HepG2 (cell line): ENCODE data around the gene ADGRV1. TPM values are rescaled to one million over a fixed set of nuclear protein-coding genes. Genes with fewer than 3 reads are reported as not detected.

Source experiments
- ATAC-seq: fragments of 200-7000 bp; cut with Tn5 transposase; 3 replicates; pipeline ENCODE4 v1.9.1; 2020; ENCODE audit warnings: mild to moderate bottlenecking, moderate library complexity
- BruUV-seq: library from RNA; stranded (reverse); fragments of 400-500 nt; replicated peaks from 2 replicates; lab custom pipeline; 2021; lab: Mats Ljungman, UMichigan
- CTCF ChIA-PET: fragments of 300-600 bp; formaldehyde crosslinking; extraction: SDS; loops from one replicate; lab custom pipeline; 2021; ENCODE audit warnings: low total read pairs, inconsistent platforms, low intra/inter-chr PET ratio; lab: Yijun Ruan, JAX
- POLR2A ChIA-PET: fragments of 350-600 bp; sonication (Branson Sonifier 250); formaldehyde crosslinking; loops from one replicate; lab custom pipeline; 2020; ENCODE audit warnings: antibody characterized with exemption, inconsistent platforms; lab: Yijun Ruan, JAX
- DNase-seq: peaks from one replicate; pipeline ENCODE4 v3.0.0-alpha.2; 2015; ENCODE audit warnings: low spot score
- FAIRE-seq: peaks from 3 replicates; lab custom pipeline; 2011; peaks lifted over from hg19 to GRCh38; lab: Jason Lieb, UNC
- H2AFZ ChIP-seq: one replicate; pipeline ENCODE4 v1.6.1; 2011; ENCODE audit warnings: low read length, inconsistent platforms
- H3K27ac ChIP-seq: fragments of 300-600 bp; 3 replicates; pipeline ENCODE4 v1.8.0; 2011; ENCODE audit warnings: mixed run types, mild to moderate bottlenecking, mixed read lengths, low read length, inconsistent platforms; ENCODE audit not compliant: insufficient read depth; ENCODE audit errors: extremely low read length
- H3K27me3 ChIP-seq, 2 experiments: fragments of 200-600 bp in 1 of 2; 2 replicates in 1 of 2; 3 replicates in 1 of 2; pipeline versions ENCODE4 v1.6.0 to v1.8.0; 2011; ENCODE audit warnings: low read length in 2 of 2, mild to moderate bottlenecking in 2 of 2, moderate library complexity in 2 of 2, inconsistent platforms in 1 of 2; ENCODE audit not compliant: insufficient read depth in 2 of 2, control insufficient read depth in 1 of 2
- H3K36me3 ChIP-seq, 2 experiments: fragments of 200-600 bp in 1 of 2; replicated peaks in 1 of 2; 2 replicates in 1 of 2; 3 replicates in 1 of 2; pipeline versions ENCODE4 v1.5.1 to v1.8.0; 2011; ENCODE audit warnings: low read length in 2 of 2, inconsistent platforms in 1 of 2; ENCODE audit not compliant: insufficient read depth in 2 of 2, control insufficient read depth in 1 of 2
- H3K4me1 ChIP-seq: 2 replicates; pipeline ENCODE4 v1.5.1; 2012; ENCODE audit warnings: low read length, inconsistent platforms; ENCODE audit not compliant: insufficient read depth
- H3K4me2 ChIP-seq: 2 replicates; pipeline ENCODE4 v1.6.0; 2011; ENCODE audit warnings: low read depth, low read length, inconsistent platforms
- H3K4me3 ChIP-seq, 3 experiments: fragments of 200-600 bp in 1 of 3; sonication (generic), shearing (Covaris generic) in 1 of 3; replicated peaks in 1 of 3; 2 replicates each; pipeline ENCODE4 v1.5.1; 2011 to 2016; ENCODE audit warnings: low read length in 3 of 3, inconsistent platforms in 2 of 3, low read depth in 2 of 3, mild to moderate bottlenecking in 2 of 3, control low read depth in 1 of 3, mixed read lengths in 1 of 3; ENCODE audit not compliant: insufficient read depth in 1 of 3
- H3K79me2 ChIP-seq: one replicate; pipeline ENCODE4 v1.6.1; 2011; ENCODE audit warnings: low read length, inconsistent platforms; ENCODE audit not compliant: insufficient read depth
- H3K9ac ChIP-seq: 2 replicates; pipeline ENCODE4 v1.6.0; 2011; ENCODE audit warnings: mild to moderate bottlenecking, low read depth, low read length, inconsistent platforms; ENCODE audit not compliant: insufficient read depth
- H3K9me3 ChIP-seq: 2 replicates; pipeline ENCODE4 v1.5.1; 2012; ENCODE audit warnings: mild to moderate bottlenecking, low read length
- H4K20me1 ChIP-seq: 2 replicates; pipeline ENCODE4 v1.6.0; 2011; ENCODE audit warnings: inconsistent platforms, mild to moderate bottlenecking, low read length, moderate library complexity; ENCODE audit not compliant: insufficient read depth
- AGO1 ChIP-seq: fragments of 200-400 bp; formaldehyde crosslinking; IDR thresholded peaks from 2 replicates; pipeline ENCODE4 v1.6.1; 2017; ENCODE audit warnings: mild to moderate bottlenecking, low read depth, low read length, moderate library complexity; ENCODE audit not compliant: poor library complexity, severe bottlenecking
- CENPBD1 ChIP-seq: sonication (generic); formaldehyde crosslinking; IDR thresholded peaks from 2 replicates; pipeline ENCODE4 v1.8.0; 2022; ENCODE audit warnings: missing genetic modification reagents, low read depth, mild to moderate bottlenecking, borderline replicate concordance
- MAFF ChIP-seq: IDR thresholded peaks from 2 replicates; pipeline ENCODE4 v1.6.1; 2011; ENCODE audit warnings: low read depth, low read length, improper control_type of control experiment
- MBD4 ChIP-seq: IDR thresholded peaks from 2 replicates; pipeline ENCODE4 v1.6.1; 2012; ENCODE audit warnings: low read length, inconsistent platforms, borderline replicate concordance
- MEF2D ChIP-seq: sonication (generic); formaldehyde crosslinking; IDR thresholded peaks from 2 replicates; pipeline ENCODE4 v1.5.1; 2020; ENCODE audit warnings: mild to moderate bottlenecking, missing genetic modification reagents
- MEIS1 ChIP-seq: sonication (generic); formaldehyde crosslinking; IDR thresholded peaks from 2 replicates; pipeline ENCODE4 v1.9.0; 2021; ENCODE audit warnings: mild to moderate bottlenecking, missing genetic modification reagents, moderate library complexity, borderline replicate concordance
- MIER3 ChIP-seq: IDR thresholded peaks from 2 replicates; pipeline ENCODE4 v1.6.1; 2016; ENCODE audit warnings: missing compliant biosample characterization, borderline replicate concordance
- NR3C1 ChIP-seq: sonication (generic); formaldehyde crosslinking; IDR thresholded peaks from 2 replicates; pipeline ENCODE4 v1.4.0; 2020; ENCODE audit warnings: missing genetic modification reagents
- SATB2 ChIP-seq: sonication (generic); formaldehyde crosslinking; IDR thresholded peaks from 2 replicates; pipeline ENCODE4 v1.5.0; 2020; ENCODE audit warnings: missing genetic modification reagents
- TERF1 ChIP-seq: sonication (generic); formaldehyde crosslinking; IDR thresholded peaks from 2 replicates; pipeline ENCODE4 v1.8.0; 2022; ENCODE audit warnings: mild to moderate bottlenecking, missing genetic modification reagents, moderate library complexity
- ZNF547 ChIP-seq: sonication (generic); formaldehyde crosslinking; IDR thresholded peaks from 2 replicates; pipeline ENCODE4 v1.5.1; 2020; ENCODE audit warnings: mild to moderate bottlenecking, missing genetic modification reagents
- ZNF598 ChIP-seq: sonication (generic); formaldehyde crosslinking; IDR thresholded peaks from 2 replicates; pipeline ENCODE4 v1.5.1; 2020; ENCODE audit warnings: mild to moderate bottlenecking, missing genetic modification reagents, borderline replicate concordance
- WGBS: methylation state at CpG from one replicate; pipeline ENCODE4 v1.1.6; 2017; ENCODE audit warnings: low lambda C conversion rate; 5-methylcytosine and 5-hydroxymethylcytosine counted together
- in situ Hi-C: cut with HindIII; loops from 2 replicates; pipeline ENCODE4 v1.10.0; 2017; ENCODE audit warnings: low pct_unique_long_range_greater_than_20kb; ENCODE audit not compliant: extremely low pct_ligation_motif_present
- intact Hi-C: fragments of 100-400 bp; cut with micrococcal nuclease; formaldehyde crosslinking; loops from one replicate; pipeline ENCODE4 v1.10.0; 2022; ENCODE audit not compliant: unreplicated experiment
- polyA plus RNA-seq, 8 experiments: library from polyadenylated mRNA; depleted of rRNA in 3 of 8; stranded (reverse) in 7 of 8; unstranded in 1 of 8; fragments of >200 nt; fragmentation: Illumina TruSeq in 4 of 8; extraction: Trizol in 4 of 8; gene quantifications; 2 replicates each; pipeline versions ENCODE4 v1.2.1 to v1.2.3, GENCODE V29; 2011 to 2016; ENCODE audit warnings: low read depth in 4 of 8, missing spikeins in 1 of 8, mixed read lengths in 1 of 8; ENCODE audit not compliant: insufficient read depth in 1 of 8
- total RNA-seq, 5 experiments: library from RNA; depleted of rRNA; stranded (reverse); fragments of >200 nt; fragmentation: Illumina TruSeq; extraction: Trizol; gene quantifications; 2 replicates each; pipeline ENCODE4 v1.2.3, GENCODE V29; 2016; ENCODE audit warnings: low read depth in 1 of 5
- TF ChIP-seq, protein P1 (sequence below): sonication (generic); formaldehyde crosslinking; IDR thresholded peaks from 2 replicates; pipeline ENCODE4 v1.4.0; 2020; ENCODE audit warnings: mild to moderate bottlenecking, missing genetic modification reagents

Gene ADGRV1
- total and polyA plus RNA-seq, 2 of the 13 experiments (the other 11 are each of a cell fraction or from before 2014, with no cell fraction given) = 1.7 to 3.9 TPM

- TF ChIP-seq, protein P1, sequence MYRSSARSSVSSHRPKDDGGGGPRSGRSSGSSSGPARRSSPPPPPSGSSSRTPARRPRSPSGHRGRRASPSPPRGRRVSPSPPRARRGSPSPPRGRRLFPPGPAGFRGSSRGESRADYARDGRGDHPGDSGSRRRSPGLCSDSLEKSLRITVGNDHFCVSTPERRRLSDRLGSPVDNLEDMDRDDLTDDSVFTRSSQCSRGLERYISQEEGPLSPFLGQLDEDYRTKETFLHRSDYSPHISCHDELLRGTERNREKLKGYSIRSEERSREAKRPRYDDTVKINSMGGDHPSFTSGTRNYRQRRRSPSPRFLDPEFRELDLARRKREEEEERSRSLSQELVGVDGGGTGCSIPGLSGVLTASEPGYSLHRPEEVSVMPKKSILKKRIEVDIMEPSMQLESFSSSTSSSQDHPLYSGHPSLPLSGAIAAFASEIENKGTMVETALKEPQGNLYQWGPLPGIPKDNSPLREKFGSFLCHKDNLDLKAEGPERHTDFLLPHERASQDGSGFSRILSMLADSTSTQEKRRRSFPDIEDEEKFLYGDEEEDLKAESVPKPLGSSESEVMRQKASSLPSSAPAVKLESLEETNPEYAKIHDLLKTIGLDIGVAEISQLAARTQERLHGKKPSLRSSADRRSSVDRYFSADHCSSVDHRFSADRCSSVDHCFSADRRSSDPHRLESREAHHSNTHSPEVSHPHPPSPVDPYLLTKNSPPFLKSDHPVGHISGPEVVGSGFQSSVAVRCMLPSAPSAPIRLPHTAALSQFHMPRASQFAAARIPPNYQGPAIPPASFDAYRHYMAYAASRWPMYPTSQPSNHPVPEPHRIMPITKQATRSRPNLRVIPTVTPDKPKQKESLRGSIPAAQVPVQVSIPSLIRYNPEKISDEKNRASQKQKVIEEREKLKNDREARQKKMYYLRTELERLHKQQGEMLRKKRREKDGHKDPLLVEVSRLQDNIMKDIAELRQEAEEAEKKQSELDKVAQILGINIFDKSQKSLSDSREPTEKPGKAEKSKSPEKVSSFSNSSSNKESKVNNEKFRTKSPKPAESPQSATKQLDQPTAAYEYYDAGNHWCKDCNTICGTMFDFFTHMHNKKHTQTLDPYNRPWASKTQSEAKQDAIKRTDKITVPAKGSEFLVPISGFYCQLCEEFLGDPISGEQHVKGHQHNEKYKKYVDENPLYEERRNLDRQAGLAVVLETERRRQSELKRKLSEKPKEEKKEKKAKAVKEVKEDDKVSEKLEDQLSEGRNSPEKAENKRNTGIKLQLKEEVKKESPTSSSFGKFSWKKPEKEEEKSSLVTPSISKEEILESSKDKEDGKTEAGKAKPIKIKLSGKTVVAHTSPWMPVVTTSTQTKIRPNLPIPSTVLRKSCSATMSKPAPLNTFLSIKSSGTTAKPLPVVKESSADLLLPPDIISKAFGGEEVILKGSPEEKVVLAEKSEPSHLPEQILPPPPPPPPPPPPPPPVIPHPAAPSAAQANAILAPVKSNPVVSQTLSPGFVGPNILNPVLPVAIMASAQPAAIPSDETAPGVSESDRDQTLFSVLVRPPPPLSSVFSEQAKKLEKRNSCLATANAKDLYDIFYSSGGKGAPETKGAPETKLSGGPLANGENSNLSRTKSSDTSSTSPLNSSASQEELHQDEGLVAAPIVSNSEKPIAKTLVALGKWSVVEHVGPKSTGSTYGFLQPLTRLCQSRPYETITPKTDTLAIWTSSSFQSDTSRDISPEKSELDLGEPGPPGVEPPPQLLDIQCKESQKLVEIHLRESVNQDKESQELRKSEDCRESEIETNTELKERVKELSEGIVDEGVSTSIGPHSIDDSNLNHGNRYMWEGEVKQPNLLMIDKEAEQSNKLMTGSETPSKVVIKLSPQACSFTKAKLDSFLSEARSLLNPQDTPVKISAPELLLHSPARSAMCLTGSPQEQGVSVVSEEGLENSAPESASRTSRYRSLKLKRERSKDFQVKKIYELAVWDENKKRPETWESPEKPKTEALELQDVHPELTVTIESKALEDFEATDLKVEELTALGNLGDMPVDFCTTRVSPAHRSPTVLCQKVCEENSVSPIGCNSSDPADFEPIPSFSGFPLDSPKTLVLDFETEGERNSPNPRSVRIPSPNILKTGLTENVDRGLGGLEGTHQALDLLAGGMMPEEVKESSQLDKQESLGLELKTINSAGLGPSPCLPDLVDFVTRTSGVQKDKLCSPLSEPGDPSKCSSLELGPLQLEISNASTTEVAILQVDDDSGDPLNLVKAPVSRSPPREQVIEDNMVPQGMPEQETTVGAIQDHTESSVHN (CRISPR knock-in tag) = no peak
- no peak for TF ChIP-seq NR3C1 (CRISPR knock-in tag)
Observed at GRCh38 chr5:90718387-90718786, 159.8 kb downstream of the ADGRV1 start (continued).

DNA sequence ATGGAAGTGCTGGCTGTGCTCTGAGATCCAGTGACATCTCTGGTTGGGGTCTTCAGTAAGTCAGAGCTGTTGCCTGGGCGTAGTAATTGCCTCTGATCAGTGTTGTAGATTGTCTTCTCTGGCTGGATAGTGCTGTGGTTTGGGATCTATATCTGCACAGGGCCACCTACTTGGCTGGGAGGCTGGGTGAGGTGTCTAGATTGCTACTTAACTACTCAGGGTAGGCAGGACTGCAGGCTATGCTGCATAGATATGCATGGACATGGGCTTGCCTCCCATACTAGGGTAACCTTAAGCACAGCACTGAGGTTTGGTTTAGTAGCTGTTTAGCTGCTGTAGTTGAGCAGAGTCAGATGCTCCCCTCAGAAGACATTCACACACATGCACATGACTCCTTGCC is 181.0 kb downstream of the ADGRV1 start:
- H3K79me2 ChIP-seq = no peaks in the 10 kb centered on the region
- H3K4me1 ChIP-seq = no peaks in the 10 kb centered on the region
- no peak overlapping the region for H3K4me3 ChIP-seq
- in situ Hi-C loops = no loop called here
- H3K4me2 ChIP-seq = no peak overlapping the region
- no peak overlapping the region for H2AFZ ChIP-seq
- H3K27me3 ChIP-seq = no peaks in the 10 kb centered on the region
- 0% methylated on average over 1 of the region's 1 CpG for WGBS
- no peaks in the 10 kb centered on the region for H3K9me3 ChIP-seq
- H3K27ac ChIP-seq = no peak overlapping the region
- BruUV-seq = no TSS peak
- H3K9ac ChIP-seq = no peak overlapping the region
- ATAC-seq (no peak), DNase-seq (no peak), FAIRE-seq (no peak)
- ChIA-PET POLR2A (no interaction called here), CTCF (no interaction called here)
- intact Hi-C loops = no loop called here
- H3K36me3 ChIP-seq = no peaks in the 10 kb centered on the region
- H4K20me1 ChIP-seq = no peaks in the 10 kb centered on the region
- TF ChIP-seq SATB2 (CRISPR knock-in tag) = no peak
- no peak for TF ChIP-seq TERF1 (CRISPR knock-in tag)
- no peak for TF ChIP-seq ZNF547 (CRISPR knock-in tag)
- TF ChIP-seq MIER3 = no peak
- no peak for TF ChIP-seq MAFF
- no peak for TF ChIP-seq AGO1
- no peak for TF ChIP-seq MBD4
- TF ChIP-seq MEF2D (CRISPR knock-in tag) = no peak
- no peak for TF ChIP-seq ZNF598 (CRISPR knock-in tag)
- no peak for TF ChIP-seq CENPBD1
- TF ChIP-seq MEIS1 (CRISPR knock-in tag) = no peak
